Measurements from ENCODE around the gene TUBB6. TPM values are rescaled to one million over a fixed set of nuclear protein-coding genes. Genes with fewer than 3 reads are reported as not detected.
A peak's percentile ranks its signal among the peaks of the same experiment; 100 is the strongest.

TUBB6 gene
- total RNA-seq (2014; rRNA removed; shearing (Covaris generic)): 32.2 and 33.5 TPM in 2 replicates
- 42.0 and 50.2 TPM in 2 replicates for polyA plus RNA-seq (2015; cell fraction: cytosol; rRNA removed)
- polyA plus RNA-seq (2015; cell fraction: nucleus; rRNA removed): 14.5 and 29.1 TPM in 2 replicates

GRCh38 chr18:12307701-12308385 lies at the start of gene TUBB6:
TSS of gene TUBB6 (plus strand) at chr18:12308241. CDS start at chr18:12308293, 52 bp downstream.
- peak; percentile 32 for DNase-seq (ENCODE audit: low read depth, low spot score)
- in situ Hi-C loops (cut with HindIII; ENCODE audit: low pct_unique_long_range_greater_than_20kb, low sequenced_read_pairs): no loop called here

DNA sequence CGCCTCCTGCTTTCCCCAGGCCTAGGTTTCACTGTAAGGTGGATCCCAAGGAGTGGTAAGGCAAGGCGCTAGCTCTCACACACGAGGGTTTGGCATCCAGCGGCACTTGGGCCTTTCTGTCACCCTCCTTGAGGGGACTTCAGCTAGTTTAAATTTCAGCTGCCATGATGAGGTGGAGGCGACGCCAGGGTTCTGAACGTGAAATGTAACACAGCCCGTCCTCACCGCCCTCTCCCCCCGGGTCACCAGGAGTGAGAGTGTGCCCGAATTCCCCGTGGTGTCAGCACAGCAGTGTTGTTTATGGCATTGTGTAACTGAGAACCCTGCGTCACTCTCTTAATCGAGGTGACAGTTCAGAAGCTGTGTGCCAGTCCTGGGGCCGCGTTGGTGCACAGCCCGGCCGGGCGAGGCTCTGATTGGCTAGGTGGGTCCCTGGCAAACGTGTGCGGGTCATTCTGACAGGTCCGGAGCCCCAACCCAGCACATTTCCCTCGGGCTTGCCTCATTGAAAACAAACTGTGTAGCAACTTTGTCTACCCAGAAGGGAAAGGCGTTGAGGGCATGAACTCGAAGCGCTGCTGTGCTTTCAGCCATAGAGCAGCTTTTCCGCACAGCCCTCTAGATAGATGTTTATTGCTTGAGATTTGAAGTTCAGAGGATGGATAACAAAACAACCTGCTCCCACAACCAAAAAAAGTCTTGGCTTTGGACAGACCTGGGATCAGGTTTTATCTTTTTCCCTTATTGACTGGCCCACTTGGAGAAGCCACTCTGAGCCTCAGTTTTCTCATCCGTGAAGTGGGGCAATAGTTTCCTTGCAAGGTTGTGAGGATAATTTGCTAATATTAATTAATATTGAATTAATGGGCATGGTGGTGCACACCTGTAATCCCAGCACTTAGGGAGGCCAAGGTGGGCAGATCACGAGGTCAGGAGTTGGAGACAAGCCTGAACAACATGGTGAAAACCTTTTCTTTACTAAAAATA lies 49.0 kb upstream of the TUBB6 start:
- no peak for DNase-seq (ENCODE audit: low read depth, low spot score)
- in situ Hi-C loops (cut with HindIII; ENCODE audit: low pct_unique_long_range_greater_than_20kb, low sequenced_read_pairs): no loop called here

DNA sequence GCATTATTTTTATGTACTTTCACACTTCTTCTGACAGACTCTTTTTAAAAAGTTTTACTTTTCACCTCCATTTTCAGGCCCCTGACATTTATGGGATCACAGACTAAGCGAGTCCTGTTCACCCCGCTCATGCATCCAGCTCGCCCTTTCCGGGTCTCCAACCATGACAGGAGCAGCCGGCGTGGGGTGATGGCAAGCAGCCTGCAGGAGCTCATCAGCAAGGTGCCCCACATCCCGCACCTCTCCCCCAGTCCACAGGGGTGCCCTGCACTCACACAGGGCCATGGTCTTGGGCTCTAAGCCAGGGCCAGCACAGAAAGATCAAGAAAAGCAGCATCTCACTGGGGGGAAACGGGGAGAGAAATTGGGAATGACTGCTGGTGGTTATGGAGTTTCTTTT lies 45.3 kb upstream of the TUBB6 start:
- DNase-seq (ENCODE audit: low read depth, low spot score): no peak
- in situ Hi-C loops (cut with HindIII; ENCODE audit: low pct_unique_long_range_greater_than_20kb, low sequenced_read_pairs): no loop called here

DNA sequence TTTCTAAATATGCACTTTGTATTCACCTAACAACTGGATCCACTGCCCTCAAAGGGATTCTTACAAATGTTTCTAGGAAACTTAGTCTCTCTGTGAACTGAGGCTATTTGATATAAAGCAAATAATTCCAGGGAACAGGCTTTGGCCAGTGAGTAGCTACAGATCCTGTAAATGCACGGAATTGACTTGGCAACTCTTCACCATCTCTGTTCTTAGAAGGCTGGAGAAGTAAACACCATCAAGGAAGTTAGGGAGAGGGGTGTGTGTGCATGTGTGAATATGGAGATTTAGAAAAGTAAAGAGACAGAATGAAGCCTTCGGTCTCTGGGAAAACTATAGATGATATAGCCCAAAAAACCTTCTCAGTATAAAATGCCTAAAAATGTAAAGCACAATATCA lies 43.2 kb upstream of the TUBB6 start:
- in situ Hi-C loops (cut with HindIII; ENCODE audit: low pct_unique_long_range_greater_than_20kb, low sequenced_read_pairs): no loop called here
- no peak for DNase-seq (ENCODE audit: low read depth, low spot score)

GRCh38 chr18:12271376-12272235 lies 36.4 kb upstream of the TUBB6 start:
- in situ Hi-C loops (cut with HindIII; ENCODE audit: low pct_unique_long_range_greater_than_20kb, low sequenced_read_pairs): no loop called here

GRCh38 chr18:12274793-12275192 lies 33.2 kb upstream of the TUBB6 start:
- in situ Hi-C loops (cut with HindIII; ENCODE audit: low pct_unique_long_range_greater_than_20kb, low sequenced_read_pairs): no loop called here
- no peak for DNase-seq (ENCODE audit: low read depth, low spot score)

More at GRCh38 chr18:12271376-12272235, 36.4 kb upstream of the TUBB6 start:
- peak; percentile 79 for DNase-seq (ENCODE audit: low read depth, low spot score)

- no peak for DNase-seq (ENCODE audit: low read depth, low spot score)
- in situ Hi-C loops (cut with HindIII; ENCODE audit: low pct_unique_long_range_greater_than_20kb, low sequenced_read_pairs): no loop called here
These were observed 31.1 kb upstream of the TUBB6 start for GRCh38 chr18:12276736-12277554.

- in situ Hi-C loops (cut with HindIII; ENCODE audit: low pct_unique_long_range_greater_than_20kb, low sequenced_read_pairs): no loop called here
- DNase-seq (ENCODE audit: low read depth, low spot score): no peak
These were observed 29.8 kb upstream of the TUBB6 start for GRCh38 chr18:12278215-12278671.

DNA sequence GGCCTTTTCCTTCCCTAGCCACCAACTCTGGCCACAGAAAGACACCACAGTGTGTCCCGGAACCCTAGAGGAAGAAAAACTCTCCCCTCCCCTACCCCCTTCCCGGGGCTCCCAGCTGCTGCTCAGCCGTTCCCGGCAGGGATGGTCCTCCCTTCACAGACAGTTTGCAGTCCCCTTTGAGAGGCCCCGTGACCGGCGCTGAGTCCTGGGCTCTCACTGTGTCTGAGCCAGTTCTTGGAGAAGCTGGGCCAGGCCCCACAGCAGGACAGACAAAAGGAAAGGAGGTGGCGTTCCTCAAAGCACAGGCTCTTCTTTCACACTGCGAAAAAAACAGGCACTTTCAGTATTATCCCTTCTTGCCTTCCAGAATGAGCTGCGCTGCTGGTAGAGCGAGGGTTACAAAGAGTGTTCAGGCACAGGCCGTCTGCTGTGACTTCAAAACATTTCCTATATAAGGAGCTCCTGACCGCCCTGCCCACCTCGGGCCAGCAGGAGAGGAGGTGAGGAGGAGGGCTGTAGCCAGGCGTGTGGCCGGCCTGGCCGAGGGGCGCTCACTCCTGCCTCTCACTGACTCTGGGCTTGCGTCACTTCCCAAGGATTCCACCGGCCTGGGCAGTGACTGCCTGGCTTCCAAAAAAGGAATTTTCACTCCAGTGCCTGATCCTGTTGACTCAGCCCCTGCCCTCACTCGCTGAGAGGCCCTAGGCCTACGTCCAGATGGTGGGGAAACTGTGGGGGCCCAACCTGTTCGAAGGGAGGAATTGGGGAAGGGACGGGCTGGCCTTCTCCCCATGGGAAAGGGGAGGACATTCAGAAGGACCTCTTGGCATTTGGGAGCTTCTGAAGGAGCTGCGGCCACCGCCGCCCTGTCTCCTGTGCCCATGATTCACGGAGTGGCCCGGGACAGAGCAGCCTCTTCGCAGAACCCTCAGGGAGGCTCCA lies 29.0 kb upstream of the TUBB6 start:
- in situ Hi-C loops (cut with HindIII; ENCODE audit: low pct_unique_long_range_greater_than_20kb, low sequenced_read_pairs): no loop called here
- no peak for DNase-seq (ENCODE audit: low read depth, low spot score)

DNA sequence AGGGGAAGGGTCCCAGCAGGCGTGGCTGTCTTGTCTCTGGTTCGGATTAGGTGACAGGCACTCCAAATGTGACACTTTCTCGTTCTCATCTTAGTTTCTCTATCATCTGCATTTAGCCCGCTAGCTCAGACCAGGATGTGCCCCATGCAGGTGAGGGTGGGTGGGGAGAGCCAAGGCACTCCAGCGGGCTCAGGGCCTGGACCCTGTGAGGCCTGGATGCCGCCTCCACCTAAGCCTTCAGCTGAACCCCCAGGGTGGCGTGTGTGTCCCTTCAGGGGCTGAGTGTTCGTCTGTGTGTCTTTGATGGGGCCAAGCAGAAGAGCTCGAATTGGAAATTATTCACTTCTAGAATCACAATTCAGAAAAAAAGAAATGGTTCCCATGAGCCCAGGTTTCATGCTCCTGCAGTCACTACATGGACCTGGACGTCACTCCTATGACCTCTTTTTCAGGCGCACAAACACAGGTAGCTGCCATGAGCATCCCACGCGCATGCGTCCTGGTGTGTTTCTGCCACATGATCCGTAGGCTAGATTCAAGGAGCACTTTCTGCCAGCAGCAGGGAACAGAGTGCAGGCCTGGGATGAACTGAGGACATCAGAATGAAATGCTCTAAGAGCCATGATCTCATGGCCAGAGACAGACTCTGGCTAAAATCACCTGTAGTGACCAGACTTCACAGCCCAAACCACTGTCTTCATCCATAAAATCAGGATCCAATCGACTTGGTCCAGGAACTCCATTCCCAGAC lies 28.1 kb upstream of the TUBB6 start:
- DNase-seq (ENCODE audit: low read depth, low spot score): no peak
- in situ Hi-C loops (cut with HindIII; ENCODE audit: low pct_unique_long_range_greater_than_20kb, low sequenced_read_pairs): no loop called here

- in situ Hi-C loops (cut with HindIII; ENCODE audit: low pct_unique_long_range_greater_than_20kb, low sequenced_read_pairs): no loop called here
- DNase-seq (ENCODE audit: low read depth, low spot score): no peak
These were observed 26.2 kb upstream of the TUBB6 start for GRCh38 chr18:12281861-12282260.

DNA sequence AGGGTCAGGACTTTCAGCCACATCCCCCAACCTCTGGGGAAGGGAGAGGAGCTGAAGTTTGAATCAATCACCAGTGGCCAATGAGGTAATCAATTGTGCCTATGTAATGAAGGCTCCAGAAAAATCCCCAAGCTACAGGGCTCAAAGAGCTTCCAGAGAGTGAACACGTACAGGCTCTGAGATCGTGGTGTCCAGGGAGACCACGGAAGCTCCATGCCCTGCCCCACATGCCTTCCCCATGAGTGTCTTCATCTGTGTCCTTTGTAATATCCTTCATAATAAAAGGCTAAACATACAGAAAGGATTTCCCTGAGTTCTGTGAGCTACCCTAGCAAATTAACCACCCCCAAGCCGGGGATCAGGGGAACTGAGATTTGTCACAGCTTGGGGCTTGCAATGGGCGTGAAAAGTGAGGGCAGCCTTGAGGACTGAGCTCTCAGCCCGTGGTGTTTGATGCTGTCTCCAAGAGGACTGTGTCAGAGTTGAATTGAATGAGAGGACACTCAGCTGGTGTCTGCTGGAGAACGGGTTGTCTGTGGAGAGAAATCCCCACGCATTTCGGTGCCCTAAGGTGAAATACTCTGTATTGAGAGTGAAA lies 25.5 kb upstream of the TUBB6 start:
- no peak for DNase-seq (ENCODE audit: low read depth, low spot score)

GRCh38 chr18:12283256-12283655 lies 24.8 kb upstream of the TUBB6 start:
- DNase-seq (ENCODE audit: low read depth, low spot score): peak; percentile 23
- in situ Hi-C loops (cut with HindIII; ENCODE audit: low pct_unique_long_range_greater_than_20kb, low sequenced_read_pairs): no loop called here

More for the DNA sequence above, 25.5 kb upstream of the TUBB6 start:
- in situ Hi-C loops (cut with HindIII; ENCODE audit: low pct_unique_long_range_greater_than_20kb, low sequenced_read_pairs): no loop called here

DNA sequence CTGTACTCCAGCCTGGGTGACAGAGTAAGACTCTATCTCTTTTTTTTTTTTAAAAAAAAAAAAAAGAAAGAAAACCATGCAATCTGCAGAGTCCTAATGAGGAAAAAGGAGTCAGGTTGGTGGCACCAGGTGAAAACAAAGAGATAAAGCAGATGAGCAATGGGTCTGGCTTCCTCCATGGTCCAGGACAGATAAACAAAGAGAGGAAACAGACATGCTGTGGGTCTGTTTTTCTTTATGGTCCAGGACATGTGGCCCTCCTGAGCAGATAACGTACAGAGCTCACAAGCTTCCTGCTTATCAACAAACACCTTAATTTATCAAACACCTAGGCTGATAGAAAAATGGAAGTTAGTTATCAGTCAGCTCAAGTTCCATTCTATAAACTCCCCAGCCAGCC lies 24.4 kb upstream of the TUBB6 start:
- in situ Hi-C loops (cut with HindIII; ENCODE audit: low pct_unique_long_range_greater_than_20kb, low sequenced_read_pairs): no loop called here
- DNase-seq (ENCODE audit: low read depth, low spot score): no peak
